Ovary (tissue), 9 donors: ENCODE results near the gene FNBP1. TPM values are rescaled to one million over a fixed set of nuclear protein-coding genes. Genes with fewer than 3 reads are reported as not detected.

ENCODE experiments used
- DNase-seq, 5 donors: peaks; one replicate each; pipeline ENCODE4 v3.0.0-alpha.2; 2019 to 2020
- H3K27ac ChIP-seq, 2 donors: fragments of 200-600 bp; one replicate each; pipeline versions ENCODE4 v1.5.1 to v1.8.0; 2019 to 2022
- H3K27me3 ChIP-seq: fragments of 200-600 bp; one replicate; pipeline ENCODE4 v1.8.0; 2022
- H3K36me3 ChIP-seq: fragments of 200-600 bp; sonication (generic); one replicate; pipeline ENCODE4 v1.5.1; 2019
- H3K4me1 ChIP-seq: one replicate; pipeline ENCODE4 v1.8.1; 2013; ENCODE audit warnings: mild to moderate bottlenecking, moderate library complexity; ENCODE audit not compliant: insufficient read depth
- H3K4me3 ChIP-seq: fragments of 200-600 bp; sonication (generic); one replicate; pipeline ENCODE4 v1.5.1; 2017
- H3K9me3 ChIP-seq, 2 donors: fragments of 200-600 bp in 1 of 2; sonication (generic) in 1 of 2; one replicate each; pipeline versions ENCODE4 v1.5.1 to v1.8.1; 2013 to 2019; ENCODE audit warnings: mild to moderate bottlenecking in 1 of 2, moderate library complexity in 1 of 2
- CTCF ChIP-seq, 3 donors: fragments of 450-650 bp in 2 of 3; fragments of 200-600 bp in 1 of 3; IDR thresholded peaks; one replicate each; pipeline versions ENCODE4 v1.5.1 to v1.8.0; 2016 to 2022; ENCODE audit warnings: antibody characterized with exemption in 3 of 3, mild to moderate bottlenecking in 1 of 3
- EP300 ChIP-seq: sonication (generic); formaldehyde crosslinking; IDR thresholded peaks from one replicate; pipeline ENCODE4 v1.6.1; 2017; ENCODE audit warnings: antibody characterized with exemption
- POLR2A ChIP-seq: fragments of 450-650 bp; IDR thresholded peaks from one replicate; pipeline ENCODE4 v1.6.1; 2017; ENCODE audit warnings: antibody characterized with exemption, mild to moderate bottlenecking, moderate library complexity
- WGBS, 3 donors: extraction: QIAGEN DNeasy Blood & Tissue Kit in 1 of 3; methylation state at CpG; one replicate each; pipeline versions ENCODE4 v1.1.5 to v1.1.7; 2013 to 2017; 5-methylcytosine and 5-hydroxymethylcytosine counted together
- intact Hi-C, 4 donors: fragments of 100-400 bp; cut with DNase I; formaldehyde crosslinking; loops; one replicate each; pipeline versions ENCODE4 v1.11.0 to v1.15.1; 2022 to 2023
- polyA plus RNA-seq, 2 donors: library from polyadenylated mRNA; stranded (reverse); fragments of 200-250 nt in 1 of 2; fragments of 350-450 nt in 1 of 2; fragmentation: Illumina TruSeq in 1 of 2; extraction: RNeasy Lipid Tissue Mini Kit (QIAGEN cat#74804) in 1 of 2; gene quantifications; one replicate each; pipeline ENCODE4 v1.2.3, GENCODE V29; 2013 to 2014
- total RNA-seq, 7 donors: library from RNA; depleted of rRNA in 2 of 7; stranded (reverse); fragments of >200 nt in 2 of 7; fragmentation: NEBNext Ultra II Directional in 3 of 7; extraction: Animal tissue kit (Norgen Biotek cat#: 25700) in 3 of 7; gene quantifications; one replicate each; pipeline versions ENCODE4 v1.1.0 to v1.2.4, GENCODE V29; 2016 to 2023
- donor health status: DM: no; HTN: no; CAD: no; lungs with moderate emphysema.
- donor health status: DM: no; HTN: no; CAD: no.
- donor health status: Bipolar disorder and iron deficiency.
- donor health status: DM: yes; HTN: yes; CAD: no.
- donor health status: DM: no; HTN: no; CAD: no.
- donor health status: DM: yes; HTN: yes; CAD: no.

FNBP1 gene
- total and polyA plus RNA-seq, 9 donors = 18.0 to 61.5 (median 49.0) TPM

GRCh38 chr9:130045725-130046450, 2.9 kb upstream of the FNBP1 start:
- Histone ChIP-seq H3K36me3 (no peaks in the 10 kb centered on the region), H3K4me3 (no peak overlapping the region), H3K27ac (no peak overlapping the region), H3K4me1 (peaks cover 4% of the 10 kb centered on the region), H3K27me3 (no peaks in the 10 kb centered on the region), H3K9me3 (no peaks in the 10 kb centered on the region)
- TF ChIP-seq EP300 (no peak), CTCF (IDR thresholded peaks at IDR 0.05) (no peak)
- DNase-seq = no peak
- WGBS, 3 donors = 70 to 77% (median 74%) methylated on average over 4 of the region's 4 CpGs
- intact Hi-C loops = no loop called here

DNA sequence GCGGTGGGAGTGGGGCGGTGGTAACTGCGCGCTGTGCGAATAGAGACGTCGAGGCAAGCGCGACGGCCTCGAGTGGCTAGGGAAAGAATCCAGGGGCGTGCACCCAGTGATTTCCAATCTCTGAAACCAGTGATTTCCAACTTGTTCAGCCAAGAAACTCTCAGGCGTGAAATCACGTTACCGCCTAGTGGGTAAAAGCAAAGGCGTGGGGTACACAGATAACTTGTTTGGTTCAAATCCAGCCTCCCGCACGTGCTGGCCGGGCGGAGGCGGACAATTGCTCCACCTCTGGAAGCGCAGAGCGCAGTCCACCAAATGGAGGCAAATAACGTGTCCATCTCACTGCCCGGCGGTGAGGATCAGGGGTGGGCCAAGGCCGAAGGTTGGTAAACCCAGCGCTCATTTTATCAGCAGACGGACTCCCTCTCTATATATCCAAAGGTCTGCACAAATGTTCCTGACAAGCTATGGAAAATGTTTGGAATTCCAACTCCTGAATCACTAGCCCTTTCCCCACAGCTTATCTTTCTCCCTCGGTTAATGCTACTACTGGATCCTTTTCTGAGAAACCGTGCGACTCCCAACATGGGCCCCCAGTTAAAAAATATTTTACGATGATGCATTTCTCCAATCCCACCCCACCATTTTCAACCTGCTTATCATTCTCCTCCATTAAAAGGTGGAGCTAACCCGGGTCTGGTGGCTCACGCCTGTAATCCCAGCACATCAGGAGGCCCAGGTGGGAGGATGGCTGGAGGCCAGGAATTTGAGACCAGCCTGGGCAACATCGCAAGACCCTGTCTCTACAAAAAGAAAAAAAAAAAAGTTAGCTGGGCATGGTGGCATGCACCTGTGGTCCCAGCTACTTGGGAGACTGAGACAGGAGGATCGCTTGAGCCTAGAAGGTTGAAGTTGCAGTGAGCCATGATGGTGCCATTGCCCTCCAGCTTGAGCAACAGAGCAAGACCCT, 950 bp upstream of the FNBP1 start:
- WGBS, 3 donors = 8 to 10% (median 8%) methylated on average over 37 of the region's 37 CpGs
- DNase-seq = peak; percentile 57 to 78 (median 73)
- intact Hi-C loops = loop anchor here in 3 of 4 donors (2.0 to 5.0 kb wide), 2 partner anchors 157 to 159 kb away; no protein-coding TSS in a partner anchor
- Histone ChIP-seq H3K9me3 (no peaks in the 10 kb centered on the region), H3K4me3 (peak overlapping the region; percentile 90), H3K36me3 (no peaks in the 10 kb centered on the region), H3K27ac (peak overlapping the region; percentile 90 to 94), H3K27me3 (no peaks in the 10 kb centered on the region), H3K4me1 (peaks cover 4% of the 10 kb centered on the region)
- TF ChIP-seq EP300 = no peak
- peak in 2 of 3 donors; percentile 30 to 42 for TF ChIP-seq CTCF (IDR thresholded peaks at IDR 0.05)
- no peak for TF ChIP-seq POLR2A

DNA sequence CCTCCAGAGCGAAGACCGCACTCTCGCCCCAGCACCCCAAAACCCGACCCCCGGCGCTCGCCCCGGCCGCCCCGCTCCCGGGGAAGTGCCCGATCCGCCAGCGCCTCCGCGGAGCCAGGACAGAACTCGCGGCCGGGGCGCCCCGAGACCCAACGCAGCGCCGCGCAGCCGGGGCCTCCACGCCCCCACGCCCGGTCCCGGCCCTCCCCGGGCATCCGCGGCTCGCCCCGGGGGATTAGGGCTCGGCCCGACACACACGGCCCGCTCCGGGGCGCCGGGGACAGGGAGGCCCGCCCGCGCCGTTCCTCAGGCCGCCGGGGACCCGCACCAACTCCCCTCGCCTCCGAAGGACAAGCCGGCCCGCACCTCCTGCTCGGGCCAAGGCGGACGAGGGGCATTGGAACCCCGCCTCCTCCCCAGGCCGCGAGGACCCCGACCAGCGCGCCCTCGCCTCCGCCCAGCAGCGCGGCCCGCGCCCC, 544 bp downstream of the FNBP1 start:
- WGBS, 3 donors = 0 to 2% (median 1%) methylated on average over 28 to 68 of the region's 68 CpGs
- H3K9me3 ChIP-seq = no peaks in the 10 kb centered on the region
- H3K4me1 ChIP-seq = peaks cover 6% of the 10 kb centered on the region
- H3K4me3 ChIP-seq = peak overlapping the region; percentile 90
- peak; percentile 31 to 65 (median 38) for DNase-seq
- H3K27me3 ChIP-seq = no peaks in the 10 kb centered on the region
- TF ChIP-seq CTCF (IDR thresholded peaks at IDR 0.05) = peak in 1 of 3 donors; percentile 14
- TF ChIP-seq EP300 = no peak
- peak overlapping the region; percentile 90 to 94 for H3K27ac ChIP-seq
- intact Hi-C loops = loop anchor here in 3 of 4 donors (2.0 to 5.0 kb wide), 2 partner anchors 155 to 158 kb away; no protein-coding TSS in a partner anchor
- H3K36me3 ChIP-seq = no peaks in the 10 kb centered on the region
